B cell (primary cell): Measurements from ENCODE around the gene MUC4. TPM values are rescaled to one million over a fixed set of nuclear protein-coding genes. Genes with fewer than 3 reads are reported as not detected.
A peak's percentile ranks its signal among the peaks of the same experiment; 100 is the strongest.

Source experiments
- ATAC-seq: fragments of 200-7000 bp; cut with Tn5 transposase; one replicate; pipeline ENCODE4 v1.10.0; 2021; ENCODE audit warnings: low read depth, mild to moderate bottlenecking, moderate number of reproducible peaks, moderate library complexity
- CTCF ChIA-PET: fragments of 350-600 bp; sonication (Branson Sonifier 250); formaldehyde crosslinking; loops from one replicate; lab custom pipeline; 2021; ENCODE audit warnings: antibody characterized with exemption, inconsistent platforms; lab: Charles Lee
- POLR2A ChIA-PET: fragments of 350-600 bp; sonication (Branson Sonifier 250); formaldehyde crosslinking; loops from one replicate; lab custom pipeline; 2021; ENCODE audit warnings: antibody characterized with exemption; lab: Charles Lee
- DNase-seq: peaks from one replicate; pipeline ENCODE4 v3.0.0; 2013
- H2AFZ ChIP-seq: 2 replicates; pipeline ENCODE4 v1.6.1; 2012; ENCODE audit warnings: mild to moderate bottlenecking, low read depth, low read length; ENCODE audit not compliant: insufficient read depth, poor library complexity, severe bottlenecking
- H3K27ac ChIP-seq, 2 donors: 1 replicate in 1 of 2; 2 replicates in 1 of 2; pipeline ENCODE4 v1.5.1; 2012 to 2013; ENCODE audit warnings: low read length in 2 of 2, mild to moderate bottlenecking in 2 of 2, moderate library complexity in 1 of 2
- H3K27me3 ChIP-seq, 4 experiments: fragments of 200-600 bp in 1 of 4; sonication (generic) in 1 of 4; replicated peaks in 1 of 4; 1 replicate in 2 of 4; 2 replicates in 2 of 4; pipeline versions ENCODE4 v1.6.1 to v1.7.0; 2013 to 2016; ENCODE audit warnings: low read length in 3 of 4, mild to moderate bottlenecking in 2 of 4, mixed read lengths in 1 of 4, moderate library complexity in 1 of 4; ENCODE audit not compliant: insufficient read depth in 4 of 4, control insufficient read depth in 3 of 4; ENCODE audit errors: control extremely low read depth in 1 of 4
- H3K36me3 ChIP-seq, 2 experiments: replicated peaks in 1 of 2; 1 replicate in 1 of 2; 2 replicates in 1 of 2; pipeline versions ENCODE4 v1.6.1 to v1.7.1; 2013; ENCODE audit warnings: low read length in 1 of 2; ENCODE audit not compliant: insufficient read depth in 2 of 2, control insufficient read depth in 1 of 2; ENCODE audit errors: control extremely low read depth in 1 of 2, extremely low read depth in 1 of 2
- H3K4me1 ChIP-seq, 2 donors: fragments of 200-600 bp in 1 of 2; sonication (generic) in 1 of 2; 1 replicate in 1 of 2; 2 replicates in 1 of 2; pipeline versions ENCODE4 v1.5.1 to v1.6.1; 2013 to 2017; ENCODE audit warnings: low read length in 2 of 2; ENCODE audit not compliant: control insufficient read depth in 2 of 2, insufficient read depth in 2 of 2
- H3K4me2 ChIP-seq: replicated peaks from 2 replicates; pipeline ENCODE3; 2012; ENCODE audit warnings: mild to moderate bottlenecking, low read depth, low read length; ENCODE audit not compliant: poor library complexity, severe bottlenecking
- H3K4me3 ChIP-seq, 5 experiments: fragments of 200-600 bp in 1 of 5; sonication (generic) in 1 of 5; 1 replicate in 3 of 5; 2 replicates in 2 of 5; pipeline versions ENCODE4 v1.5.1 to v1.7.0; 2011 to 2016; ENCODE audit warnings: low read length in 4 of 5, mild to moderate bottlenecking in 4 of 5, low read depth in 2 of 5, control low read depth in 1 of 5, moderate library complexity in 1 of 5; ENCODE audit not compliant: insufficient read depth in 1 of 5; ENCODE audit errors: control extremely low read depth in 1 of 5, extremely low read depth in 1 of 5
- H3K79me2 ChIP-seq: fragments of 200-600 bp; sonication (generic); one replicate; pipeline ENCODE4 v1.6.0; 2016; ENCODE audit warnings: low read length; ENCODE audit not compliant: control insufficient read depth, insufficient read depth
- H3K9ac ChIP-seq: fragments of 200-600 bp; sonication (generic); 2 replicates; pipeline ENCODE4 v1.6.1; 2017; ENCODE audit warnings: mild to moderate bottlenecking, low read length, moderate library complexity
- H3K9me3 ChIP-seq, 3 donors: one replicate each; pipeline versions ENCODE4 v1.6.1 to v1.7.1; 2013; ENCODE audit warnings: low read length in 2 of 3; ENCODE audit not compliant: control insufficient read depth in 2 of 3, insufficient read depth in 1 of 3; ENCODE audit errors: control extremely low read depth in 1 of 3
- H4K20me1 ChIP-seq: 2 replicates; pipeline ENCODE4 v1.6.0; 2012; ENCODE audit warnings: mild to moderate bottlenecking, low read length; ENCODE audit not compliant: insufficient read depth, control insufficient read depth, poor library complexity, severe bottlenecking
- H3K27ac Mint-ChIP-seq: one replicate; pipeline ENCODE4 v1.8.0; 2021; ENCODE audit warnings: mixed read lengths
- H3K27me3 Mint-ChIP-seq: one replicate; pipeline ENCODE4 v1.8.0; 2021; ENCODE audit warnings: mixed read lengths
- H3K4me1 Mint-ChIP-seq: one replicate; pipeline ENCODE4 v1.8.0; 2021; ENCODE audit warnings: mixed read lengths
- H3K4me3 Mint-ChIP-seq: one replicate; pipeline ENCODE4 v1.8.0; 2021; ENCODE audit warnings: mixed read lengths
- H3K9me3 Mint-ChIP-seq: one replicate; pipeline ENCODE4 v1.8.0; 2022; ENCODE audit warnings: mixed read lengths; ENCODE audit not compliant: insufficient read depth
- CTCF ChIP-seq: fragments of 200-600 bp; IDR thresholded peaks from one replicate; pipeline ENCODE4 v1.8.0; 2022; ENCODE audit warnings: antibody characterized with exemption, mild to moderate bottlenecking
- EZH2 ChIP-seq: IDR thresholded peaks from 2 replicates; pipeline ENCODE4 v1.6.1; 2012; ENCODE audit warnings: borderline replicate concordance, low read depth, mild to moderate bottlenecking, moderate library complexity, low read length; ENCODE audit not compliant: insufficient read depth, poor library complexity, severe bottlenecking
- WGBS: methylation state at CpG from one replicate; pipeline ENCODE4 v1.1.5; 2013; ENCODE audit warnings: missing lambda C conversion rate; ENCODE audit not compliant: insufficient coverage; 5-methylcytosine and 5-hydroxymethylcytosine counted together
- intact Hi-C: fragments of 100-400 bp; cut with micrococcal nuclease; formaldehyde crosslinking; loops from one replicate; pipeline ENCODE4 v1.10.0; 2022
- polyA plus RNA-seq: library from polyadenylated mRNA; depleted of rRNA; stranded (reverse); fragments of >200 nt; gene quantifications from 2 replicates; pipeline ENCODE4 v1.2.3, GENCODE V29; 2012
- total RNA-seq, 2 donors: library from RNA; stranded (reverse); fragments of 120-200 nt in 1 of 2; gene quantifications; 1 replicate in 1 of 2; 2 replicates in 1 of 2; pipeline versions ENCODE4 v1.2.3 to v1.2.4, GENCODE V29; 2013 to 2022

The MUC4 gene
- total and polyA plus RNA-seq, 2 donors (not counting 1 experiment from before 2014, with no cell fraction given), result 0.22 to 1.2 TPM

DNA sequence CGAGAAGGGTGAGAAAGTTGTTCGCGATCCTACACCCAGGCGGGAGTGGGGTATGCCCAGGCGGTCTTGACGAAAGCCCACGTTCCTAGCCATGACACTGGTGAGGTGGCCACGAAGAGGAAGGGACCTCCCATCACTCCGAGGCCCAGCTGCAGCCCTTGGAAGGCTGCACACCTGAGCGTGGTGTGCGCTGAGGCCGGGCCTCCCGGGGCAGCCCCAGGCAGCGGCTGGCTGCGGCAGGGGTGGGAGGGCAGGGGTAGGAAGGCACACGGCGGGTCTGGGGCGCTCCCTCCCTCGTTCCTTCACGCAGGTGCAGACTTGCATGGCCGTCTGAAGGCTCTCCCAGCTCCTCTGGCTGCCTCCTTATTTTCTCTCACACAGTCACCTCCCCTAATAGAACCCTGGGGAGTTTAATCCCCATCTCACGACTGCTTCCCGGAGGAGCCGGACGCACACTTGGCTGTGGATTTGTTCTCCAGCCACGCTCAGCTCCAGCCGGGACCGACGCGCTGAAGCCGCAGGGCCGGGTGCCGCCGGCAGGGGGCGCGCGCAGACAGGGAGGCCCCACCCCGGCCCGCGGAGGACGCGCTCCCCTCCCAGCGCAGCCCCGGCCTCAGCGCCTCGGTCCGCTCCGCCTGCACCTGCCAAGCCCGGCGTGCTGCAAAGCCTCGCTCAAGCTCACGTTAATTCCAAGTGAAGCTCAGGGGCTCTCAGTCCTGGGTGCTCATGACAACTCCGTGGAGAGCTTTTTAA, 37.8 kb upstream of the MUC4 start:
- Histone ChIP-seq H3K4me3 (no peak overlapping the region), H3K9ac (no peak overlapping the region), H3K4me2 (peak overlapping the region; percentile 22), H3K9me3 (no peaks in the 10 kb centered on the region), H3K27me3 (no peaks in the 10 kb centered on the region), H3K27ac (no peak overlapping the region), H3K79me2 (no peaks in the 10 kb centered on the region), H3K4me1 (peaks cover 4 to 8% of the 10 kb centered on the region in 2 donors), H4K20me1 (no peaks in the 10 kb centered on the region), H2AFZ (no peak overlapping the region), H3K36me3 (no peaks in the 10 kb centered on the region)
- 93% methylated on average over 43 of the region's 53 CpGs for whole genome bisulfite sequencing
- intact Hi-C loops, result loop anchor here (2.0 to 10.0 kb wide), 3 partner anchors 197 to 579 kb away; partner anchors contain the start of gene XXYLT1
- POLR2A ChIA-PET, result no interaction called here
- CTCF ChIA-PET, result interaction anchor here (0.9 to 6.7 kb wide), 12 partner anchors 8 to 287 kb away, joined by 3 to 33 read pairs (median 6); partner anchors contain the start of gene TNK2
- ATAC-seq (no peak), DNase-seq (no peak)
- Mint-ChIP-seq H3K27ac (no peak overlapping the region), H3K4me1 (peaks cover 7% of the 10 kb centered on the region), H3K9me3 (no peaks in the 10 kb centered on the region), H3K4me3 (no peak overlapping the region), H3K27me3 (peaks cover 23% of the 10 kb centered on the region)
- no peak for TF ChIP-seq CTCF
- no peak for TF ChIP-seq EZH2
